Activated CD8-positive, alpha-beta memory T cell treated with anti-CD3 and anti-CD28 coated beads for 24 hours (primary cell): ENCODE data around the gene GGT6.
"Not testable (repeated sequence)": the region's sequence is repeated elsewhere in the genome, so short reads cannot be mapped to it uniquely, and the experiment has no call there.

Experiments used
- DNase-seq: peaks from one replicate; pipeline ENCODE4 v3.0.0-alpha.2; 2020

GGT6 gene, protein sequence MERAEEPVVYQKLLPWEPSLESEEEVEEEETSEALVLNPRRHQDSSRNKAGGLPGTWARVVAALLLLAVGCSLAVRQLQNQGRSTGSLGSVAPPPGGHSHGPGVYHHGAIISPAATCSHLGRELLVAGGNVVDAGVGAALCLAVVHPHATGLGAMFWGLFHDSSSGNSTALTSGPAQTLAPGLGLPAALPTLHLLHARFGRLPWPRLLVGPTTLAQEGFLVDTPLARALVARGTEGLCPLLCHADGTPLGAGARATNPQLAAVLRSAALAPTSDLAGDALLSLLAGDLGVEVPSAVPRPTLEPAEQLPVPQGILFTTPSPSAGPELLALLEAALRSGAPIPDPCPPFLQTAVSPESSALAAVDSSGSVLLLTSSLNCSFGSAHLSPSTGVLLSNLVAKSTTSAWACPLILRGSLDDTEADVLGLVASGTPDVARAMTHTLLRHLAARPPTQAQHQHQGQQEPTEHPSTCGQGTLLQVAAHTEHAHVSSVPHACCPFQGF

DNA sequence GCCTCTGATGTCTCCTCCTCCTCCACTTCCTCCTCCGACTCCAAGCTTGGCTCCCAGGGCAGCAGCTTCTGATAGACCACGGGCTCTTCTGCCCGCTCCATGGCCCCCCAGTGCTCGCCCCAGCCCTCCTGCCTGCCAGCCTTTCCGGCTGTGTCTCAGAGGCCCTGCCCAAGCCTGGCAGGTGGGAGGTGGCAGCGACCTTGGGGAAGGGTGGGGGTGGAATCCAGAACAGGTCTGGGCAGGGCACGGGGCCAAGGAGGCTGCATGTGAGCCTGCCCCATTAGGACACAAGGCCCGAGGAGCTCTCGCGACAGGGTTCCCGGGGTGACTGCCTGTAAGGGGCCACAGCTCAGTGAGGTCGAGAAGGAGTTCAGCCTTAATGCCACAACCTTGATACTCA, at the start of gene GGT6:
Gene GGT6 (minus strand): TSS at position 157 of the 400 bp plus-strand sequence. CDS start 56 bp downstream, at position 101.
- no peak for DNase-seq

DNA sequence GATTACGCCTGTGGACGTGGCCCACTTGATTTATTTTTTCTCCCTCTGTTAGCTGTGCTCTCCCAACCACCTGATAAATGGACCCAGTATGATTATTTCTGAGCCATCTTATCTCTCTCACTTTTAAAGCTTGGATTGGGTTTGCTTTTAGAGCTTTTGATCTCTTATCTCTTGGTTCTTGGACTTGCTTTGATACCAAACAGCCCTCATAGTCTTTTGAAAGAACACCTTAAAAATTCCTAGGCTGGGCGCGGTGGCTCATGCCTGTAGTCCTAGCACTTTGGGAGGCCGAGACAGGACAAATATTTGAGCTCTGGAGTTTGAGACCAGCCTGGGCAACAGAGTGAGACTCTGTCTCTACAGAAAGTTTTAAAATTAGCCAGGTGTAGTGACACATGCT, 49.8 kb upstream of the GGT6 start:
- no peak for DNase-seq

DNA sequence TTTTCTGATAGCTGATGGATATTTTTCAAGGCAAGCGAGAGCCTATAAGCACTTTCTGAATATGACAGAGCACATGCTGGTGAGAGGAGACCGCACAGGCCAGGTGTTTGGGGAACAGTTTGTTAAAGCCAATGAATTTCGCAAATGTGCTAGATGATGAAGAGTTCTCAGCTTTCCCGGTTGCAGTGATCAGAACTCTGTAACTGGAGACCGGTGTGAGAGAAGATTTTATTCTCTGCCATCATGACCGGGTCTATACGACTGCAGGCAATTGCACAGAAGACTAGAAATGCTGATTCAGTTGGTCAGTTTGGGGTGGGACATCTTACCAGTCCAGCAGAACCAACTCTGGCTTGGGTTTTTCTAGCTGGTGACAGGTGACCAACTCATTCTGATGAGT, 49.4 kb upstream of the GGT6 start:
- DNase-seq, result no peak

DNA sequence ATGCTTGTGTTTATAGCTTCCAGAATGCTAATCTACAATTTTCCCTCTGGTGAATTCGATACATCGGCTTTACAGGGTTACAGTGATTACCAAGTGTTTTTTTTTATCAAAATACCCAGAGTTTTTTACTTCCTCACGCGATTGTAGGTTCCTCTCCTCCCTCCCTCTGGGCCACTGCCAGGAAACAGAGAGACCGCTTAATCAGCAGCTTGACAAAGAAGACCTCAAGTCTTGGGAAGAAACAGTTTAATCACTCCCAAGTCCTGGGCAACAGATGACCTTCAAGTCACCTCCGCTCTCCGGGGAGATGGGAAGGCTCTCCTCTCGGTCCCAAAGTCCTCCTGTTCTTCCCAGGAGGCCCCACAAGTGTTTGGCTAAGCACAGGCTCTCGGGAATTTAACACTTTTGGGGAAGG, 47.4 kb upstream of the GGT6 start:
- no peak for DNase-seq

DNA sequence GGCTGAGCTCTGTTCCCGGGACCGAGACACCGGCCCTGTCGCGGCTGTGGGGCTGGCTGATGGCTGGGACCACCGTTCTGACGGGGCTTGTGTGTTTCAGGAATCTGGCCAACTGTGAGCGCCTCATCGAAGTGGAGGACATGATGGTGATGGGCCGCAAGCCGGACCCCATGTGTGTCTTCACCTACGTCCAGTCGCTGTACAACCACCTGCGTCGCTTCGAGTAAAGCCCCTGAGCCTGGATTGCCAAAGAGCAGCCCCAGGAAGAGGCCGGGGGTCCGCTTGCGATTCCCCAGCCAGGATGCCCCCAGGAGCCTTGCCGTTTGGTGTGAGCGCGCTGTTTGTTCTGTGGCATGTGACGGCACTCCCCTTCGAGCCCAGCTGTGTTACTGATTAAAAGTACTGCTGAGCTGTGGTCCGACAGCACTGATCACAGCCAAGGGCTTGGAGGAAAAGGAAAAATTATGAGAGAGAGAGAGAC, 46.9 kb upstream of the GGT6 start:
- no peak for DNase-seq

DNA sequence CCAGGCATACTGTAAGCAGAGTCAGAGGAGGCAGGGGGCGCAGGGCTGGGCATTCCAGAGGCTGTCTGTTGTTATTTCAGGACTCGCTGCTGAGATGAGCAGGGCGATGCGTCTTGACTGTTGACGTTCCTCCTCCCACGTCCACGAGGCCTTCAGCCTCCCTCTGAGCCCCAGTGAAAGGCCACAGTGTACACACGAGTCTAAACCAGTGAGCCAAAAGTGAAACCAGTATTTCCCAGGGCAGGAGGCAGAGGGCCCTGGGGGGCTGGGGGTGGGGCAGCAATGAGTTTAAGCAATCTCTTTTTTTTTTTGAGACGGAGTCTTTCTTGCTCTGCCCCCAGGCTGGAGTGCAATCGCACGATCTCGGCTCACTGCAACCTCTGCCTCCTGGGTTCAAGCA, 45.4 kb upstream of the GGT6 start:
- no peak for DNase-seq

DNA sequence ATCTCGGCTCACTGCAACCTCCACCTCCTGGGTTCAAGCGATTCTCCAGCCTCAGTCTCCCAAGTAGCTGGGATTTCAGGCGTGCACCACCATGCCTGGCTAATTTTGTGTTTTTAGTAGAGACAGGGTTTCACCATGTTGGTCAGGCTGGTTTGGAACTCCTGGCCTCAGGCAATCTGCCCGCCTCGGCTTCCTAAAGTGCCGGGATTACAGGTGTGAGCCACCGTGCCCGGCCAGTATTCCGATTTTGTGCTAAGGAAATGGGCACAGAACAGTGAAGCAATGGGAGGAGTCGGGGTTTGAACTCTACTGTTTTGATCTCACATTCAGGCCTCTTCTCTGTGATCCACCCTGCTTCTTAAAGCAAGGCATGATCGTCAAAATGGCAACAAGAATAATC, 44.4 kb upstream of the GGT6 start:
- DNase-seq, result not testable (repeated sequence)

DNA sequence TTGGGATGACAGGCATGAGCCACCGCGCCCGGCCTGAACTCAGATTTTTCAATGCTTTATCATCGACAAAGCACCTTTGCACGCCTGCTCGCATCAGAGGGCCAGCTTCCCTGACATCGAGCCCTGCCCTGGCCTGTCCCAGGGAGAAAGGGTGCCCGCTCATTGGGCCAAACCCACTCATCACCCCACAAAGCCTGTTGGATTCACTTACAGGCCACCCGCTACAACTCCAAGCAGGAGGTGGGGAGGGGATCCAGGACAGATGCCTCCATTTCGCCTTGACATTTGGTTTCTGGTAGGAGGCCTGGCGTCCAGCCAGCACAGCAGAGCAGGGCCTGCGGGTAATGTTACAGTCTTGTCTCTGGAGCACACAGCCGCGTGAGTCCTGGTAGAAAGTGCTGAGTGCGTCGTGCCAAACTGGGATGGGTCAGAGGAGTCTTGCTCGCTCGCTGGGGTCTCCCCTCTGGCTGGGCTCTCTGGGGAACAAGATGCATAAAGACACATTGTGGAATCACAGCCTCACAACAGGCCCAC, 43.8 kb upstream of the GGT6 start:
- DNase-seq, result no peak

DNA sequence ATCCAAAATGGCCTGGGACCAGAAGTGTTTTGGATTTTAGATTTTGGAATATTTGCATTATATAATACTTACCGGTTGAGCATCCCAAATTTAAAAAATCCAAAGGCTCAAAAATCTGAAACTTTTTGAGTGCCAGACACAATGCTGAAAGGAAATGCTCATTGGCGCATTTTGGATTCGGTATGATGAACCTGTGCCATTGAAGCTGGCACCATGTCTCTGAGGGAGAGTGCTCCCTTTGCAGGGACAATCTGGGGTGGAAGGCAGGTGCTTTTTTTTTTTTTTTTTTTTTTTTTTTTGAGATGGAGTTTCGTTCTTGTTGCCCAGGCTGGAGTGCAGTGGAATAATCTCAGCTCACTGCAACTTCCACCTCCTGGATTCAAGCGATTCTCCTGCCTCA, 41.7 kb upstream of the GGT6 start:
- no peak for DNase-seq

DNA sequence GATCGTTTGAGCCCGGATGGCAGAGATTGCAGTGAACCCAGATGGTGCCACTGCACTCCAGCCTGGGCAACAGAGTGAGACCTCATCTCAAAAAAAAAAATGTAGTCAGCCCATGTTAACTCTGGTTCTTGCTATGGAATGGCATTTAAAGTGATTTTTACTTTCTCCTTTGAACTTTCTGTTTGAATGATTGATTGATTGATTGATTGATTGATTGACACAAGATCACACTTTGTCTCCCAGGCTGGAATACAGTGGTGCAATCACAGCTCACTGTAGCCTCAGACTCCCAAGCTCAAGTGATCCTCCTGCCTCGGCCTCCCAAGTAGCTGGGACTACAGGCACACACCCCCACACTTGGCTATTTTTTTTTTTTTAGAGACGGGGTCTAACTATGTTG, 40.9 kb upstream of the GGT6 start:
- DNase-seq, result no peak

DNA sequence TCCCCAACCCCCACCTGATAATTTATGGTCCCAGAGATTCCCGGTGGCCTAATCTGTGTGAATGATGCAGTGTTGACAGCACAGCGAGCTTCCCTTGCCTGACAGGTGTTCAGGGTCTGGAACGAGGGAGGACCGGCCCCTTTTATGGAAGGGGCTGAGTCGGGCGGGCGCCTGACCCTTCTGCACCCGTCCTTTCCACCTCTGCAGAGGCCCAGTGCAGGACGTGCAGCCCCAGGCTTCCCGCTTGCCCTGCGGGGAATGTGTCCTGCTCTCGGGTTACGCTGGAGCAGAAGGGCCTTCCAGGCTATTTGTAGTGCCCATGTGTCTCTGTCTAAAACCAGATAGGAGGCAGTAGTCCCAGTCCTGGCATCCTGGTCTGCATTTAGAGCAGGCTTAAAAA, 40.2 kb upstream of the GGT6 start:
- DNase-seq, result no peak

DNA sequence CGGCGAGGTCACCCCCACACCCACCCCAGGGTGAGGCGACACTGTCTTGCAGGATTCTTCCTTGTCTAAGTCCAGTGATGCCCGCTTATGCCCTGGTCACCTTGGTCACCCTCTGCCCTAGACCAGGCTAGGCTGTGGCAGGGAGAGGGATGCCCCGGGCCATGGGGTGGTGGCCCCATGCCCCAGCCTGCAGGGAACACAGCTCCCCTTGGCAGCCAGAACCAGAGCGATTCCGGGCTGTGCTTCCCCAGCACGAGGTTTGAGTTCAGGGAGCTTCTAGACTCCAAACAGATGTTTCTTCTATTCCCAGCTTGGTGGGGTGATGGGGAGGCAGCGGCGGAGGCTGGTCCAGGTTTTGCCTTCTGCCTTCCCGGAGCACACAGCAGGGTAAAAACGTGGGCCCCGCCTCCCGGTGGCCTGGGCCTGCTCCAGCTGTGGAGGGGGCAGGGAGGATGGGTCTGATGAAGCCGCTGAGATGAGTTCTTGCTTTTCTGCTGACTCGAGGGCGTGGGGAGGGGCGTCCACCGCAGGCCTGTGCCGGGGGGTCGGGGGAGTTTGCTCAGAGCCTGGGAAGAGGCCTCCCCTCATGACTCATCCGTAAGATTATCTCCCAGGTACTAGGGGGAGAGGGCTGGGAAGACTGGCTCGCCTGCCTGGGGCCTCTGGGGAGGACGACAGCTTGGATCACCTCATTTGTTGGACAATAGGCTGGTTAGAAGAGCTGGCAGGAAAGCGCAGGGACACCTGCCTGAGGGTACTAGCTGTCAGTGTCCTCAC, 39.3 kb upstream of the GGT6 start:
- DNase-seq, result no peak

DNA sequence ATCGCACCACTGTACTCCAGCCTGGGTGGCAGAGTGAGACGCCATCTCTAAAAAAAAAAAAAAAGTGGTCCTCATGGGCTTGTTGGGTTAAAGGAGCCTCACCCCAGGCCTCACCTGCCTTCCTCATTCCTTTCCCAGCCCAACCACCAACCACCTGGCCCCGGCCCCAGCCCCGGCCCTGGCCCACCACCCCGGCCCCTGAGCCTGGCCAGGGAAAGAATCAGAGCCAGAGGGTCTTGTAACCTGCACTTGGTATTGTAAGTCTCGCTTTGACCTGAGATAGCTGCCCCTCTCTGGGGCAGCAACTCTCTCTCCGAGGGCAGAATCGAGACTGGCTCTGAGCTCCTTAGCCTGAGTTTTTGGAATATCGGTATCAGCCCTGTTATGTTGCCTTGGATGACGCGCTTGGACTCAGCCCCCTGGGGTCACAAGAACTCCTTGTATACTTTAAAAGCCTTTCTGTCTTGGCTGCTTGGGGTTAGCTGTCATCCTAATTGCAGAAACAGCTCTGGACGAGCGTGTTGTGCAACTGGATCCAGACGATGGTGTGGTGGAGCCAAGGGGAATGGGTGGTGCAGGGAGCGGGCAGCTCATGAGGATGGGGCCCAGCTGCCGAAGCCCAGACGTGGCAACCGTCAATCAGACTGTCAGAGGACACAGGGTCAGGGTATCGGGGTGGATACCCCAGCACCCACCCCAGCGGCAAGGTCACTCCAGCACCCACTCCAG, 38.6 kb upstream of the GGT6 start:
- DNase-seq, result no peak

DNA sequence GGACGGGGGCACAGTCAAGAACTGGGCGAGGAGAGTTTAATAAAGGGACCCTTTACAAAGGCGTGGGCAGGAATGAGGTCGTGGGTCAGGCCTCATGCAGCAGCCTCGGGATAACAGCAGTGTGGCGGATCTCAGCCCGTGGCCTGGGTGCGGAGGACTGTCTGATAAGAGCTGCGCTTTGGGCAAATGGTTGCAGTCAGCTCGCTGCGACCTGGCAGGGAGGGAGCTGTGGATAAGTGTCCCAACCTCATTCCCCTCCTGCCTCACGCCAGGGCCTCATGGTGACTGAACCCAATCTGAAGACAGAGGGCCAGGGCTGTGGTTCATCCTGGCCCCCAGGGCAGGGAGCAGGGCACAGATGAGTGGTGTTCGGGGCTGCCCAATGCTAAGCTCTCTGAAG, 37.6 kb upstream of the GGT6 start:
- DNase-seq, result no peak

DNA sequence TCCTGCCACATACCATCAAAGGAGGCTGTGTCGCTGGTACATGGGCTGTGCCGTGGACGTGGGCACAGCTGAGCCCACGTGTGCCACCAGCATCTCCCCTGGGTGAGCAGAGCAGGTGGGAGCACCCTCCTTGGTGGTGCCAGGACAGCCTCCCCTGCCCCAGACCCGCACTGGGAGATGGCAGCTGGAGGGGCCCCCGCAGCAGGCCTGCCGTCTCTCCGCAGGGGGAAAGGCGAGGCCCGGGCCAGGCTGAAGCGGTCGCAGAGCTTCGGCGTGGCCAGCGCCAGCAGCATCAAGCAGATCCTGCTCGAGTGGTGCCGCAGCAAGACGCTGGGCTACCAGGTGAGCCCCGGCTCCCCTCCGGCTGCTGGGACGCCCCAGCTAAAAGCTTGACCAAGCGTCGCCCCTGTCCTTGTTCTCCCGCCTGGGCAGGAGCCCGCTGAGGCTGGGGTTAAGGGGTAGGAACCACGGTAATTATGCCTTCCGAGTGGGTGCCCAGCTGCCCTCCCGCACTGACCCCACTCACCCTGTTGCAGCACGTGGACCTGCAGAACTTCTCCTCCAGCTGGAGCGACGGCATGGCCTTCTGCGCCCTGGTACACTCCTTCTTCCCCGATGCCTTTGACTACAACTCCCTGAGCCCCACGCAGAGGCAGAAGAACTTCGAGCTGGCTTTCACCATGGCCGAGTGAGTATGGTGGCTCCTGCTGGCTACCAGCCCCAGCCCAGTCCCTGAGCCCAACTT, 36.4 kb upstream of the GGT6 start:
- DNase-seq, result no peak

DNA sequence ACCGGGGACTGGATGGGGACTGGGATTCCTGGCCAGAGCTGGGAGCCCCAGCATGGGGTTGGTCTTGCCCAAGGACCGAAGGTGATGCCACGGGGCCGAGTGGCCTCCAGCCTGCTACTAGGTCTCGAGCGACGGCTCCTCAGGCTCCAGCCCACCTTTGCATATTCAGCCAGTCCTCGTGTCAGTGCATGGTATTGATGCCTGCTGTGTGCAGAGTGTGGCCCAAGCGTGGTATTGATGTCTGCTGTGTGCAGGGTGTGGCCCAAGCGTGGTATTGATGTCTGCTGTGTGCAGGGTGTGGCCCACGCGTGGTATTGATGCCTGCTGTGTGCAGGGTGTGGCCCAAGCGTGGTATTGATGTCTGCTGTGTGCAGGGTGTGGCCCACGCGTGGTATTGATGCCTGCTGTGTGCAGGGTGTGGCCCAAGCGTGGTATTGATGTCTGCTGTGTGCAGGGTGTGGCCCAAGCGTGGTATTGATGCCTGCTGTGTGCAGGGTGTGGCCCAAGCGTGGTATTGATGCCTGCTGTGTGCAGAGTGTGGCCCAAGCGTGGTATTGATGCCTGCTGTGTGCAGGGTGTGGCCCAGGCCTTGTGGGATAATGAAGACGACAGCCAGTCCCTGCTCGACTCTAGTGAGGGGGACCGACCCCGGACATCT, 35.4 kb upstream of the GGT6 start:
- not testable (repeated sequence) for DNase-seq

DNA sequence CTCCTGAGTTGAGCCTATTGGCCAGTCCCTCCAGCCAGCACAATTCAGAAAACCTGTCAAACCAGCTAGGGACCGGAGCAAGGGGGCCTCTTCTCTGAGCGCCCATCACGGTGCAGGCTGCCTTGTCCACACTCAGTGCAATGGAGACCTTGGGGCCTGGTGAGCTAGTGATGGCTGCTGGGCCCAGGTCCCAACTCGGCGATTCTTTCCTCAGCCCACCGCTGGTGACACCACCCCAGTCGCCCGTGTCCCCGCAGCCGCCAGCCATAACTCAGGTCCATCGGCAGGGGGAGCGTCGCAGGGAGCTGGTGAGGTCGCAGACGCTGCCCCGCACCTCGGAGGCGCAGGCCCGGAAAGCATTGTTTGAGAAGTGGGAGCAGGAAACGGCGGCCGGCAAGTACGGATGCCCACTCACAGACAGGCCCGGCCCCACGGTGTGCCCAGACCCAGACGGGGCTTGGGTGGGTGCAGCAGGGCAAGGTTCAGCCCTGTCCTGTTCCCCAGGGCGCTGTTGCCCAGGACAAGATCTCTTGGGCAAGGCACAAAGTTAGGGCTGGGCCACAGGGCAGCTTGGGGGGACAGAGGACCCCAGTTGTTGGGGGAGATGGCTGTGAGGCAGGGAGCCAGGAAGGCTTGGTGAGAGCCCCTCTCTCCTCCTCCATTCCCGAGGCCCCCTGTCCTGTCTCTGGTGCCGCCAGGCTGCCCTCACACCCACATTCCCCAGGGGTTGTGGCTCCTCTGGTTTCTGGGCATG, 34.7 kb upstream of the GGT6 start:
- DNase-seq, result peak; percentile 75

DNA sequence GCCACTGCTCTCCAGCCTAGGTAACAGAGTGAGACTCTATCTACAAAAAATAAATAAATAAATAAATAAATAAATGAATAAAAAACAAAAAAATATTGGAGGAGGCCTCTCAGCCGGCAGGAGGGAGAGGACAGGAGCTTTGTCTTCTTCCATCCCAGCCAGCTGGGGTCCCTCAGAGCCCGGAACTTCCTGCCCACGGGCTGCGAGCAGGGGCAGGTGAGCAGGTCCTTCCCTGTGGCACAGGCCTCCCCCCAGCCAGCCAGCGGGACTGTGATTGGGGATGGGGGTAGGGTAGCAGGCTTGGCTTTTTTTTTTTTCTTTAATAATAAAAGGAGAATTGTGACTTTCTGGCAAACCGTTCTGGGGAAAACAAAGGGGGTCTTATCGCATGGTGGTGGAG, 34.0 kb upstream of the GGT6 start:
- DNase-seq, result no peak

DNA sequence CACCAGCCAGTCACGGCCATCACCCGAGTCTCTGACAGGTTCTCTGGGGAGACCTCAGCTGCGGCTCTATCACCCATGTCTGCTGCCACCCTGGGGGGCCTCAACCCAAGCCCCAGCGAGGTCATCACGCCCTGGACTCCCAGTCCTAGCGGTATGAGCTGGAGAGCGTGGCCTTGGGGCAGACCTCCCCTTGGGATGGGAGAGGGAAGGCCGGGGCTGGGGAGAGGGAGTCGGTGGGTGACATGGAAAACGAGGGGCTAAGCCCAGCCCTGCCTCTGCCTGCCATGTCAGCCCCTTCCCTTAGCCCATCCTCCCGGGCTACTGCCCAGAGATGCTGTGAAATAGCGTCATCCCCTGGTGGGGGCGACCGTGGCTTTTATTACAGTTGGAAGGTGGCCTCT, 32.6 kb upstream of the GGT6 start:
- no peak for DNase-seq

DNA sequence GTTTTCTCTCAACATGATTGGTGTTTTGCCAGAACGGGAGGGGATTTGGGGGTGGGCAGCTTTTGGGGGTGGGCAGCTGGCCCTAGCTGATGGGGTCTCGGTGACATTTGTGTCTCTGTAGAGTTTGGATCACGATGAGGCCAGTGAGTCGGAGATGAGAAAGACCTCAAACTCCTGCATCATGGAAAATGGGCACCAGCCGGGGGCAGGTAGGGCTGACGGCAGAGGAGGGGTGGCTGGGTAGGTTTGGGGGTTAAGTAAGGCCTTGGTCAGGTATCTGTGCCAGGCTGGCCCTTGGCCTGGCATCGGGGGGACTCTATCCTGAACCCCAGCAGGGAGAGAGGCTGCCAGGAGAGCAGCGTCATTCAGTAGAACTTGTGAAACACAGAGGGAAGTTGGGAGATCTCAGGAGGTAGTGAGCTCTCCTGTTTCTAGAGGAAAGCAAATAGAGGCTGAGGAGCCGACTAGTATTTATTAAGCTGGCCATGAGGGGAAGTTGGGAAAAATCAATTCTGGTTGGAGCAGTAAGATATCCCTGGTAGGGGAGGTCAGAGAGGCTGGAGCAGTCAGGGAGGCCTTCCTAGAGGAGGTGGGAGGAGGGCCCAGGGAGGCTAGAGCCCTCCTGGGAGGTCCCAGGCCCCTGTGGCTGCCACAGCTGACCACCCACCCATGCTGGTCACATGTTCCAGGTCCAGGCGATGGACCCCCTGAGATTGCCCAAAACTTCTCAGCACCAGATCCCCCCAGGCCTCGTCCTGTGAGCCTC, 32.0 kb upstream of the GGT6 start:
- no peak for DNase-seq
